GM23338 (cell line): ENCODE measurements around the gene SCTR. TPM values are rescaled to one million over a fixed set of nuclear protein-coding genes. Genes with fewer than 3 reads are reported as not detected.

Experiments
- ATAC-seq: fragments of 200-7000 bp; cut with Tn5 transposase; 3 replicates; pipeline ENCODE4 v1.9.1; 2020
- DNase-seq: peaks from one replicate; pipeline ENCODE4 v3.0.0-alpha.2; 2015; ENCODE audit warnings: low spot score
- H2AFZ ChIP-seq: fragments of 200-600 bp; sonication (generic); 2 replicates; pipeline ENCODE4 v1.8.0; 2016; ENCODE audit warnings: antibody characterized with exemption, mild to moderate bottlenecking, moderate library complexity
- H3F3A ChIP-seq: fragments of 200-600 bp; sonication (generic); replicated peaks from 2 replicates; pipeline ENCODE4 v1.8.0; 2017; ENCODE audit warnings: antibody characterized with exemption, mixed run types, low read depth
- H3K27ac ChIP-seq: fragments of 200-600 bp; sonication (generic); 2 replicates; pipeline ENCODE4 v1.6.1; 2016; ENCODE audit warnings: low read depth
- H3K27me3 ChIP-seq: fragments of 200-600 bp; sonication (generic); 2 replicates; pipeline ENCODE4 v1.8.0; 2016; ENCODE audit warnings: mild to moderate bottlenecking, mixed run types, moderate library complexity; ENCODE audit not compliant: insufficient read depth
- H3K36me3 ChIP-seq: fragments of 200-600 bp; sonication (generic); 2 replicates; pipeline ENCODE4 v1.8.0; 2016; ENCODE audit warnings: mild to moderate bottlenecking; ENCODE audit not compliant: insufficient read depth
- H3K4me1 ChIP-seq: fragments of 200-600 bp; sonication (generic); 2 replicates; pipeline ENCODE4 v1.8.0; 2016; ENCODE audit warnings: mild to moderate bottlenecking, moderate library complexity; ENCODE audit not compliant: insufficient read depth
- H3K4me2 ChIP-seq: fragments of 200-600 bp; sonication (generic); 2 replicates; pipeline ENCODE4 v1.7.1; 2017; ENCODE audit warnings: mixed run types
- H3K4me3 ChIP-seq: fragments of 200-600 bp; sonication (generic); 2 replicates; pipeline ENCODE4 v1.6.1; 2016; ENCODE audit warnings: mixed run types
- H3K79me2 ChIP-seq: fragments of 200-600 bp; sonication (generic); replicated peaks from 2 replicates; pipeline ENCODE4 v1.8.0; 2017; ENCODE audit warnings: mild to moderate bottlenecking; ENCODE audit not compliant: insufficient read depth
- H3K9me2 ChIP-seq: fragments of 200-600 bp; sonication (generic); 2 replicates; pipeline ENCODE4 v1.8.0; 2017; ENCODE audit not compliant: insufficient read depth
- H4K20me1 ChIP-seq: fragments of 200-600 bp; sonication (generic); replicated peaks from 2 replicates; pipeline ENCODE4 v1.8.0; 2017; ENCODE audit warnings: mild to moderate bottlenecking; ENCODE audit not compliant: insufficient read depth
- H3K27ac Mint-ChIP-seq: 2 replicates; pipeline ENCODE4 v1.8.0; 2020; ENCODE audit warnings: inconsistent platforms, mild to moderate bottlenecking, moderate library complexity, mixed read lengths
- H3K27me3 Mint-ChIP-seq: 3 replicates; pipeline ENCODE4 v1.8.0; 2022; ENCODE audit warnings: low read depth, mild to moderate bottlenecking, moderate library complexity, mixed read lengths, inconsistent platforms; ENCODE audit not compliant: insufficient read depth, poor library complexity
- H3K36me3 Mint-ChIP-seq: 3 replicates; pipeline ENCODE4 v1.8.0; 2021; ENCODE audit warnings: low read depth, mild to moderate bottlenecking, inconsistent platforms, moderate library complexity, mixed read lengths
- H3K4me1 Mint-ChIP-seq: 3 replicates; pipeline ENCODE4 v1.8.0; 2020; ENCODE audit warnings: mild to moderate bottlenecking, inconsistent platforms, mixed read lengths
- H3K4me3 Mint-ChIP-seq: 3 replicates; pipeline ENCODE4 v1.8.0; 2021; ENCODE audit warnings: moderate library complexity, mild to moderate bottlenecking, inconsistent platforms, mixed read lengths
- H3K9me3 Mint-ChIP-seq: 3 replicates; pipeline ENCODE4 v1.8.0; 2020; ENCODE audit warnings: moderate library complexity, mild to moderate bottlenecking, inconsistent platforms, mixed read lengths
- CREB1 ChIP-seq: fragments of 250-450 bp; sonication (Bioruptor Pico); IDR thresholded peaks from 2 replicates; pipeline ENCODE4 v1.5.0; 2020; ENCODE audit warnings: low read depth, mild to moderate bottlenecking, moderate library complexity
- EZH2 ChIP-seq: fragments of 200-600 bp; sonication (generic); IDR thresholded peaks from one replicate; pipeline ENCODE4 v1.8.0; 2017; ENCODE audit warnings: antibody characterized with exemption, mild to moderate bottlenecking, low read depth; ENCODE audit not compliant: unreplicated experiment
- EZH2phosphoT487 ChIP-seq: fragments of 200-600 bp; sonication (generic); IDR thresholded peaks from one replicate; pipeline ENCODE4 v1.8.1; 2018; ENCODE audit warnings: antibody characterized with exemption; ENCODE audit not compliant: unreplicated experiment
- JUNB ChIP-seq: IDR thresholded peaks from one replicate; pipeline ENCODE4 v1.6.1; 2016; ENCODE audit warnings: antibody characterized with exemption; ENCODE audit not compliant: unreplicated experiment
- NANOG ChIP-seq: IDR thresholded peaks from 2 replicates; pipeline ENCODE4 v1.6.1; 2016; ENCODE audit warnings: antibody characterized with exemption, borderline replicate concordance
- POLR2AphosphoS5 ChIP-seq: IDR thresholded peaks from 2 replicates; pipeline ENCODE4 v1.6.1; 2016; ENCODE audit warnings: antibody characterized with exemption, low read depth
- REST ChIP-seq: IDR thresholded peaks from one replicate; pipeline ENCODE4 v1.6.1; 2018; ENCODE audit warnings: antibody characterized with exemption; ENCODE audit not compliant: unreplicated experiment
- STAT1 ChIP-seq: IDR thresholded peaks from one replicate; pipeline ENCODE4 v1.6.1; 2016; ENCODE audit warnings: antibody characterized with exemption; ENCODE audit not compliant: unreplicated experiment
- ZNF114 ChIP-seq: fragments of 250-450 bp; sonication (Bioruptor Pico); IDR thresholded peaks from 2 replicates; pipeline ENCODE4 v1.5.0; 2020; ENCODE audit warnings: mild to moderate bottlenecking, moderate library complexity
- ZNF331 ChIP-seq: fragments of 250-450 bp; sonication (Bioruptor Pico); IDR thresholded peaks from 2 replicates; pipeline ENCODE4 v1.5.0; 2020; ENCODE audit warnings: low read depth, mild to moderate bottlenecking, moderate library complexity
- ZNF462 ChIP-seq: fragments of 250-450 bp; sonication (Bioruptor Pico); IDR thresholded peaks from 2 replicates; pipeline ENCODE4 v1.5.0; 2020; ENCODE audit warnings: mild to moderate bottlenecking, moderate library complexity
- polyA plus RNA-seq: library from polyadenylated mRNA; unstranded; fragments of >200 nt; fragmentation: Nextera tagmentation; extraction: Ambion mirVana; gene quantifications from 2 replicates; pipeline ENCODE4 v1.2.1, GENCODE V29; 2016
- total RNA-seq: library from RNA; depleted of rRNA; stranded (reverse); fragments of >200 nt; shearing (Covaris generic); gene quantifications from 2 replicates; pipeline ENCODE4 v1.2.3, GENCODE V29; 2014
- TF ChIP-seq, protein P1 (sequence below), 2 experiments: fragments of 200-600 bp in 1 of 2; sonication (generic) in 1 of 2; conservative IDR thresholded peaks; 2 replicates each; pipeline versions ENCODE4 v1.5.1 to v1.6.1; 2016 to 2017; ENCODE audit warnings: antibody characterized with exemption in 2 of 2, low read depth in 2 of 2, mild to moderate bottlenecking in 2 of 2, moderate library complexity in 1 of 2
- TF ChIP-seq, protein P2 (sequence below): IDR thresholded peaks from 2 replicates; pipeline ENCODE4 v1.6.1; 2016; ENCODE audit warnings: antibody characterized with exemption

Gene SCTR
- total and polyA plus RNA-seq, 2 experiments from 2014 or later = not detected

- no peaks in the 10 kb centered on the region for H3K9me3 Mint-ChIP-seq
- Histone ChIP-seq H2AFZ (no peak overlapping the region), H4K20me1 (no peaks in the 10 kb centered on the region), H3K36me3 (no peaks in the 10 kb centered on the region), H3K27ac (no peak overlapping the region), H3K79me2 (no peaks in the 10 kb centered on the region), H3K27me3 (no peaks in the 10 kb centered on the region), H3K4me2 (no peak overlapping the region), H3F3A (no peaks in the 10 kb centered on the region), H3K4me3 (no peak overlapping the region), H3K9me2 (no peaks in the 10 kb centered on the region), H3K4me1 (0 out of 2 replicates have a peak, but pooled peaks cover 9% of the 10 kb centered on the region)
- H3K36me3 Mint-ChIP-seq = no peaks in the 10 kb centered on the region; the same call in 2 of the 3 replicates
- TF ChIP-seq EZH2 (no peak), POLR2AphosphoS5 (no peak), ZNF114 (CRISPR knock-in tag) (no peak), REST (no peak), ZNF331 (CRISPR knock-in tag) (no peak), STAT1 (no peak), JUNB (no peak), NANOG (no peak), ZNF462 (CRISPR knock-in tag) (no peak), EZH2phosphoT487 (no peak), CREB1 (no peak)
- TF ChIP-seq, protein P1, sequence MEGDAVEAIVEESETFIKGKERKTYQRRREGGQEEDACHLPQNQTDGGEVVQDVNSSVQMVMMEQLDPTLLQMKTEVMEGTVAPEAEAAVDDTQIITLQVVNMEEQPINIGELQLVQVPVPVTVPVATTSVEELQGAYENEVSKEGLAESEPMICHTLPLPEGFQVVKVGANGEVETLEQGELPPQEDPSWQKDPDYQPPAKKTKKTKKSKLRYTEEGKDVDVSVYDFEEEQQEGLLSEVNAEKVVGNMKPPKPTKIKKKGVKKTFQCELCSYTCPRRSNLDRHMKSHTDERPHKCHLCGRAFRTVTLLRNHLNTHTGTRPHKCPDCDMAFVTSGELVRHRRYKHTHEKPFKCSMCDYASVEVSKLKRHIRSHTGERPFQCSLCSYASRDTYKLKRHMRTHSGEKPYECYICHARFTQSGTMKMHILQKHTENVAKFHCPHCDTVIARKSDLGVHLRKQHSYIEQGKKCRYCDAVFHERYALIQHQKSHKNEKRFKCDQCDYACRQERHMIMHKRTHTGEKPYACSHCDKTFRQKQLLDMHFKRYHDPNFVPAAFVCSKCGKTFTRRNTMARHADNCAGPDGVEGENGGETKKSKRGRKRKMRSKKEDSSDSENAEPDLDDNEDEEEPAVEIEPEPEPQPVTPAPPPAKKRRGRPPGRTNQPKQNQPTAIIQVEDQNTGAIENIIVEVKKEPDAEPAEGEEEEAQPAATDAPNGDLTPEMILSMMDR (conservative IDR thresholded peaks at IDR 0.05; ENCODE audit: low read depth in 2 of 2) = no peak
- TF ChIP-seq, protein P2, sequence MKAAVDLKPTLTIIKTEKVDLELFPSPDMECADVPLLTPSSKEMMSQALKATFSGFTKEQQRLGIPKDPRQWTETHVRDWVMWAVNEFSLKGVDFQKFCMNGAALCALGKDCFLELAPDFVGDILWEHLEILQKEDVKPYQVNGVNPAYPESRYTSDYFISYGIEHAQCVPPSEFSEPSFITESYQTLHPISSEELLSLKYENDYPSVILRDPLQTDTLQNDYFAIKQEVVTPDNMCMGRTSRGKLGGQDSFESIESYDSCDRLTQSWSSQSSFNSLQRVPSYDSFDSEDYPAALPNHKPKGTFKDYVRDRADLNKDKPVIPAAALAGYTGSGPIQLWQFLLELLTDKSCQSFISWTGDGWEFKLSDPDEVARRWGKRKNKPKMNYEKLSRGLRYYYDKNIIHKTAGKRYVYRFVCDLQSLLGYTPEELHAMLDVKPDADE = no peak
- no peak overlapping the region for H3K4me3 Mint-ChIP-seq
- peaks cover 18% of the 10 kb centered on the region for H3K4me1 Mint-ChIP-seq
- H3K27me3 Mint-ChIP-seq = peaks cover 10% of the 10 kb centered on the region
- DNase-seq (no peak), ATAC-seq (no peak)
- no peak overlapping the region for H3K27ac Mint-ChIP-seq
Measured at GRCh38 chr2:119393971-119394748, 130.1 kb downstream of the SCTR start.
